ENCODE data around the gene COL27A1.
A peak's percentile ranks its signal among the peaks of the same experiment; 100 is the strongest.

The COL27A1 gene

DNA sequence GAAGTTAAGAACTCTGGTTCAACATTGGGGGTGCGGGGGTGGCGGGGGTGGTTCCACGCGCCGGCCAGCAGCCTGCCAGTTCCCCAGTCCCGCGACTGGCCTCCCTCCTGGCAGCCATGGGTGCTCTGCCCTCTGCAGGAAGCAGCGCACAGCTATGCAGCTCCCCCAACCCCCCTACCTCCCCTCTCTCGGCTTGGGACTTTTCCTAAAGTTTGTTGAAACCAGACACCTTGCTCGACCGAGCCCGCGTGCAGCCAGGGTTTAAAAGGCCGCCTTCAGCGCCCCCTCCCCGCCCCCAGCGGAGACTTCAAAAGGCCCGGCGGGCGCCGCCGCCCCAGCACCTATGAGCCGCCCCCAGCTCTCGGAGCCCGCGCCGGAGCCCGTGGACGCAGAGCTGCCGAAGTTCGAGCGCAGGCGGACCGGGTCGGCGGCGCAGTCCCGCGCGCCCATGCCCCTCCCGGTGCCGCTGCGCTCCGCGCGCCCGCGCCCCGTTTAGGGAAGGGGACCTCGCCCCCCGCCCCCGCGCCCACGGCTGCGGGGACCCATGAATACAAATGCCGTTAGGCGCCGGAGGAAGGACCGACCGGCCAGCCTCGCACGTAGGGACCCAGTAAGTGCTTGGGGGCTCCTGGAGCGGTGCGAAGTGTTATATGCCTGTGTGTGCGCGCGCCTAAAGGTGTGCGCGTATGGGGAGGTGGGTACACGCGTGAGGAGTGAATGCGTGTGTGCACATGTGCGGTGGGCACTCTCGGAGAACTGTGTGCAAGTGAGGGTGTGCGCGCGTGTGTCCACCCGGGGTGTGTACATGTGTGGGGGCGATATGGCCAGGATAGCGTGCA is 1.4 kb upstream of the COL27A1 start:
- H3K27me3 ChIP-seq, result peaks cover 31 to 42% (median 39%) of the 10 kb centered on the region in 11 experiments
- H3K4me3 ChIP-seq, result peak overlapping the region; percentile 38 to 96 (median 52)
- H3K4me2 ChIP-seq, result peak overlapping the region; percentile 86 to 97 (median 91)
- peaks cover 17 to 44% (median 42%) of the 10 kb centered on the region in 10 experiments for H3K4me1 ChIP-seq
- peak overlapping the region in 3 of 11 experiments; percentile 19 to 52 (median 38); a peak in 5 of 22 replicates for H3K9ac ChIP-seq
- no peak overlapping the region for H3K27ac ChIP-seq
- no peaks in the 10 kb centered on the region for H3K9me3 ChIP-seq (replicated peaks in 1 of 11)
- TF ChIP-seq Cebpa-rat (IDR thresholded peaks at IDR 0.05), result no peak
- H3K36me3 ChIP-seq, result peaks cover 0 to 16% (median 4%) of the 10 kb centered on the region in 11 experiments; a peak in 5 of 22 replicates
- H4K20me1 ChIP-seq, result peaks cover 4 to 48% (median 39%) of the 10 kb centered on the region in 11 experiments; a peak in 21 of 22 replicates

DNA sequence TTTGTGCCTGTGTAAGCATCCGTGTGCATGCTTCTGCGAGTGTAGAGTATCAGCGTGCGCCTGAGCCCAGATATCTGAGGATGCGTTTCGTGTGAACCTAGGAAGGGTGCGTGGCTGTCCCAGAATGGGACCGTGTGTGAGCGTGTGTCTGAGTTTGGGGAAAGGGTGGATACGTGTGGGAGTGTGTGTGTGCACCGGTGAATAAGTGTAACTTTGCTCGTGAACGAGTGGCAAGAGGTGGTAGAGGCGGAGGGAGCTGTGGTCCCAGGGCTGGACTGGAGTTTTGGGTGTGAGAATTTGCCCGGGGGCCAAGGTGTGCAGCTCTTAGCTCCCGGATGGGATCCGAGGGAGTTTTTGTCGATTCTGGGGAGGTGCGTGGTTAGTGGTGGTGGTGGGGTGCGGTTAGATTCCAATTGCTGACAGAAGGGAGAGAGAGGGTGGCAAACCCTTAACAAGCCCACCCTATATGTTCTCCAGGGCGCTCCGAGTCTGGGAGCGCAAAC is 686 bp upstream of the COL27A1 start:
- H3K9me3 ChIP-seq (replicated peaks in 1 of 11), result no peaks in the 10 kb centered on the region
- peaks cover 31 to 42% (median 39%) of the 10 kb centered on the region in 11 experiments for H3K27me3 ChIP-seq
- peak overlapping the region; percentile 86 to 96 (median 92); a peak in 19 of 20 replicates for H3K4me3 ChIP-seq
- H4K20me1 ChIP-seq, result peaks cover 4 to 55% (median 45%) of the 10 kb centered on the region in 11 experiments; a peak in 21 of 22 replicates
- TF ChIP-seq Cebpa-rat (IDR thresholded peaks at IDR 0.05), result no peak
- H3K4me1 ChIP-seq, result peaks cover 17 to 50% (median 49%) of the 10 kb centered on the region in 10 experiments
- peaks cover 0 to 20% (median 4%) of the 10 kb centered on the region in 11 experiments; a peak in 9 of 22 replicates for H3K36me3 ChIP-seq
- H3K4me2 ChIP-seq, result peak overlapping the region; percentile 86 to 97 (median 91)
- peak overlapping the region in 5 of 11 experiments; percentile 15 to 93 (median 90); a peak in 6 of 22 replicates for H3K9ac ChIP-seq
- no peak overlapping the region for H3K27ac ChIP-seq

DNA sequence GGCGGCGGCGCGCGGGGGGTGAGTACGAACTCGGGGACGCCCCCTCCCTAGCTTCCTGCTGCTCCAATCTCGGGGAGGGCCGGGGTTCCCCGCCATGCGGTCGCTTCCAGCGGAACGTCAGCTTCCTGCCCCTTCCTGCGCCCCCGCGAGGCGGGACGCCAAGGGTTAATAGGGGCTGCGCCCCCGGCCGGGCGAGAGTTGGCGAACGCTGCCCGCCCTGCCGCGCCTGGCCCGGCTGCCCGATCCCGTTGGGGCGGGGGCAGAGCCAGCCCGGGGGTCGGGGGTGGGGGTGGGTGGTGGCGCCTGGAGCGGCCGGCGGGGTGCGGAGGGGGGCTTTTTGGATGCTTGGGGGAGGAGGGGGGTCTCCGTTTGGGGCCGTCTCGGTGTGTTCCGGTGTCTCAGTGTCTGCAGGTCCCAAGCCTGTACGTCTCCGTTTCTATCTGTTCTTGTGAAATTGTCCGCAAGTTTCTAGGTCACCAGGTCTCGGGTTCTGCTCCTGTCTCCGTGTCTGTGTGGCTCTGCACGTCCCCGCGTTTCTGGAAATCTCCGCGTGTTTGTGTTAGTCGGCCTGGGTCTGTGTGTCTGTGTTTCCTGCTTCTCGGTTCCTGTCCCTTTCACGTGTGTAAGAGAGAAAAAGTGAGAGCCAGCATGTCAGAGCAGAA is 789 bp downstream of the COL27A1 start:
- Histone ChIP-seq H3K9ac (peak overlapping the region; percentile 83 to 95 (median 89)), H3K4me2 (peak overlapping the region; percentile 86 to 97 (median 96)), H3K9me3 (replicated peaks in 1 of 11) (no peaks in the 10 kb centered on the region), H3K27ac (peak overlapping the region; percentile 56 to 92 (median 84); a peak in 21 of 22 replicates), H3K27me3 (peaks cover 31 to 40% (median 39%) of the 10 kb centered on the region in 11 experiments), H3K4me1 (peaks cover 17 to 65% (median 61%) of the 10 kb centered on the region in 10 experiments), H4K20me1 (peaks cover 4 to 69% (median 59%) of the 10 kb centered on the region in 11 experiments; a peak in 21 of 22 replicates), H3K36me3 (peaks cover 0 to 28% (median 4%) of the 10 kb centered on the region in 11 experiments; a peak in 9 of 22 replicates), H3K4me3 (peak overlapping the region; percentile 86 to 96 (median 92))
- no peak for TF ChIP-seq Cebpa-rat (IDR thresholded peaks at IDR 0.05)

DNA sequence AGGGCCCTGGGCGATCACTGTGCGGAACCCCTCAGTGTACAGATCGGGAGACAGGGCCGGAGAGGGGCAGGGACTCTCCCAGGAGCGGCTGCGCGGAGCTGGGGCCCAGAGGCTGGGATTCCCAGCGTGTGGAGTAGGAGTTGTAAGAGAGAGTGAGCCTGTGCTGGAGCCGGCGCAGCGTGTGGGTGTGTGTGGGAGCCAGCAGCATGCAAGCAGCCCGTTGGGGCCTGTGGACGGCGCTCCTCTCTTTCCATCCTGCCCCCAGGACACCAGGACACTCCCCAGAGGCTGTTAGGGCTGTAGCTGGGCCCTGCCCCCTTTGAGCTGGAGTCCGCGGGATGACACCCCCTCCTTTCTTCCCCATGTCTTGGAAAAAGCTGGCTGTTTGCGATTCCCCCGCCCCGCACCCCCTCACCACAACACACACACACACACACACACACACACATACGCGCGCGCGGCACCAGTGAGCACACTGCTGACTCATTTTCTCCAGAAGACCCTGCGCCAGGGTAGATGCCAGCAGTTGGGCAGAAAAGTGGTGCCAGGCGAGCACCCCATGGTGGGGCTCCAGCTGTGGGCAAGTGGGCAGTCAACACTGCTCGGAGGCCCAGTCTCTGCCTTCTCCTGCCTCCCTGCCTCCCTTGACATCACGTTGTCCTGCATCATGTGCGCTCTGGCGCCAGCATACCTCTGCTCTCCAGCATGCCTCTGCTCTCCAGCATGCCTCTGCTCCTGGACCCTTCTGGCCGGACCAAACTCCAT is 1.5 kb downstream of the COL27A1 start:
- H3K27ac ChIP-seq, result peak overlapping the region in 9 of 11 experiments; percentile 42 to 92 (median 79); a peak in 17 of 22 replicates
- peak overlapping the region; percentile 86 to 97 (median 96) for H3K4me2 ChIP-seq

DNA sequence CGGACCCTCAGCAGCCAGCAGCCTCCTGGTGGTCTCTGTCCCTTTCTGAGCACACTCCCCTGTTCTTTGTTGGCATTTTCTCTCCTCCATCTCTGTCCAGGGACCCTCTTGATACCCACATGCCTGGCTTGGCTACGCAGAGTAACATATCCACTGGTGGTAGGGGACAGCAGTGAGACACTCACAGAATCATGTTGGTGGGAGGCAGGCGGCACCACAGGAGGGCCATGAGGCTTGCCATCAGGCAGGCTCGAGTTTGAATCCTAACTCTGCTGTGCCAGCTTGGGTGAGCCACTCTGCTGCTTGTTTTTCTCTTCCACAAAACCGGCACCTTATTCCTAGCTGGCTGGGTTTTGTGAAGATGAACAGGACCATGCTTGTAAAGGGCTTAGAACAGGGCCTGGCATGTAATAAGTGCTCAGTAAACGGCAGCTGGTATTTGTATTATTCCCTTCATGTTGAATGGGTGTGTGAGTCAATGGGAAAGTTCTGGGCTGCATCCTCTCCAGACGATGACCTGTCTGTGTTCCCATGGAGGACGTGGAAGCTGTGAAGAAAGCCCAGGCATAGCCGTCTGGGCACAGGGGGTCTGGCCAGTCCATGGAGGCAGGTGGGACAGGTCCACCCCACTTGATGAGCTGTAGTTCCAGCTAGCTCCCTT is 2.3 kb downstream of the COL27A1 start:
- peak overlapping the region in 7 of 10 experiments; percentile 86 to 96 (median 91); a peak in 12 of 20 replicates for H3K4me3 ChIP-seq
- H4K20me1 ChIP-seq, result peaks cover 4 to 85% (median 75%) of the 10 kb centered on the region in 11 experiments; a peak in 21 of 22 replicates
- H3K27ac ChIP-seq, result peak overlapping the region in 4 of 11 experiments; percentile 79 to 92 (median 90); a peak in 7 of 22 replicates
- no peaks in the 10 kb centered on the region for H3K9me3 ChIP-seq (replicated peaks in 1 of 11)
- peaks cover 25 to 80% (median 76%) of the 10 kb centered on the region in 10 experiments for H3K4me1 ChIP-seq
- H3K36me3 ChIP-seq, result peaks cover 0 to 32% (median 4%) of the 10 kb centered on the region in 11 experiments; a peak in 10 of 22 replicates
- peak overlapping the region in 10 of 11 experiments; percentile 86 to 97 (median 96); a peak in 19 of 22 replicates for H3K4me2 ChIP-seq
- peaks cover 24 to 26% (median 25%) of the 10 kb centered on the region in 11 experiments for H3K27me3 ChIP-seq
- H3K9ac ChIP-seq, result peak overlapping the region in 6 of 11 experiments; percentile 83 to 95 (median 91); a peak in 12 of 22 replicates
- no peak for TF ChIP-seq Cebpa-rat (IDR thresholded peaks at IDR 0.05)

More for the DNA sequence above, 1.5 kb downstream of the COL27A1 start:
- Histone ChIP-seq H3K9me3 (replicated peaks in 1 of 11) (no peaks in the 10 kb centered on the region), H3K36me3 (peaks cover 0 to 28% (median 4%) of the 10 kb centered on the region in 11 experiments; a peak in 9 of 22 replicates), H3K4me1 (peaks cover 17 to 72% (median 68%) of the 10 kb centered on the region in 10 experiments), H3K4me3 (peak overlapping the region; percentile 86 to 96 (median 92)), H3K27me3 (peaks cover 31 to 34% (median 34%) of the 10 kb centered on the region in 11 experiments), H4K20me1 (peaks cover 4 to 76% (median 67%) of the 10 kb centered on the region in 11 experiments; a peak in 21 of 22 replicates), H3K9ac (peak overlapping the region; percentile 51 to 95 (median 88); a peak in 21 of 22 replicates)
- TF ChIP-seq Cebpa-rat (IDR thresholded peaks at IDR 0.05), result no peak

DNA sequence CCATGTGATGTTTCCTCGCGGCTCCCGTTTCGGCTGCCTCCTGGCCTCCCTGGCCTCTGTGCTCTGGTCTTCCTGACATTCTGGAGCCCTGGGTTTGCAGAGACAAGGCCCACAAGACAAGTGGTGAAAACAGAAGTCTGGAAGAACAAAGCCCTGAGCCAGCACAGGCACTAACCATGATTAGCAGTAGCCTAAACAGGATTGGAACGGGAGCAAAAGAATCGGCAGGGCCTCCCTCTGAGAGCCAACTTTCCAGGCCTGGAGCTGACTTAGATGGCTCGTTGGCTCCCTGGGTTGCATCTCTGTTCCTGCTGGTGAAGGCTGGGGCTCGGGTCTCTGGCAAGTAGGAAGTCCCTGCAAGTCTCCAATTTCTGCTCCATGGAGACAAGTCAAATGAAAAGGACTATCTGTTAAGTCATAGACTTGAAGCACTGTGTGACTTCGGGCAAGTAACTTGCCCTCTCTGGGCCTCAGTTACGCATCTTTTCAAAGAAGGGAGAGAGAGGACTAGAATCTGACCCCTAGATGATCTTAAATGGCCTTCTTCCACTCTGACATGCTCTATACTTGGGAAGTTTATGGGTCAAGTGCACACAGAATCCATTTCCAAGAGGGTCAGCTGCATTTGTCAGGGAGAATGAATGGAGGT is 3.3 kb downstream of the COL27A1 start:
- H3K4me1 ChIP-seq, result peaks cover 33 to 88% (median 84%) of the 10 kb centered on the region in 10 experiments
- TF ChIP-seq Cebpa-rat (IDR thresholded peaks at IDR 0.05), result no peak
- peak overlapping the region in 9 of 11 experiments; percentile 87 to 97 (median 97); a peak in 15 of 22 replicates for H3K4me2 ChIP-seq
- peaks cover 0 to 35% (median 4%) of the 10 kb centered on the region in 11 experiments; a peak in 10 of 22 replicates for H3K36me3 ChIP-seq
- no peaks in the 10 kb centered on the region for H3K9me3 ChIP-seq (replicated peaks in 1 of 11)
- H3K4me3 ChIP-seq, result no peak overlapping the region
- peak overlapping the region in 2 of 11 experiments; percentile 92 to 95; a peak in 2 of 22 replicates for H3K9ac ChIP-seq
- no peak overlapping the region for H3K27ac ChIP-seq
- peaks cover 4 to 87% (median 83%) of the 10 kb centered on the region in 11 experiments; a peak in 21 of 22 replicates for H4K20me1 ChIP-seq
- peaks cover 15 to 16% (median 16%) of the 10 kb centered on the region in 11 experiments for H3K27me3 ChIP-seq

DNA sequence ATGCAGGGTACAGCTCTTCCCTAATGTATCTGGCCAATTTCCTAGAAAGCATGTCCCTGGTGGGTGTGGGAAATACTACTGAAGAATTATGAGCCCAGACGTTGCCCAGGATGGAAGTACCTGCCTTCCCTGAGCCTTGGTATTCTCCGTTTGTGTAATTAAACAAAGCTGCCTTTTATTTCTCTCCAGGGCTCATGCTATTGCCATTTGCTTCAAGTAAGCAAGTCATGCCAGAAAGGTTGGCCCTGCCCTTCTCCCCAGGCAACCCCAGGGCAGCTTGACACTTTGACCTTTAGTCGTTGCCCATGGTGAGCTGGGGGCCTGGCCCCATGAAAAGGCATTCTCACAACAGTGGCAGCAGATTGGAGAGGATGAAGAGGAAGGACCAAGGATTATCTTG is 4.4 kb downstream of the COL27A1 start:
- no peak for TF ChIP-seq Cebpa-rat (IDR thresholded peaks at IDR 0.05)
- peaks cover 4 to 88% (median 86%) of the 10 kb centered on the region in 11 experiments; a peak in 21 of 22 replicates for H4K20me1 ChIP-seq
- H3K4me2 ChIP-seq, result peak overlapping the region in 5 of 11 experiments; percentile 0 to 97 (median 83); a peak in 6 of 22 replicates
- peaks cover 0 to 44% (median 11%) of the 10 kb centered on the region in 11 experiments; a peak in 18 of 22 replicates for H3K36me3 ChIP-seq
- H3K9me3 ChIP-seq (replicated peaks in 1 of 11), result no peaks in the 10 kb centered on the region
- peaks cover 27 to 87% (median 82%) of the 10 kb centered on the region in 10 experiments for H3K4me1 ChIP-seq
- no peak overlapping the region for H3K9ac ChIP-seq
- H3K27ac ChIP-seq, result no peak overlapping the region
- H3K4me3 ChIP-seq, result no peak overlapping the region
- peaks cover 4 to 5% (median 5%) of the 10 kb centered on the region in 11 experiments for H3K27me3 ChIP-seq

Measured in BLaER1 treated with 17β-estradiol and CSF1 and Interleukin-3, amounts not matched to agents 10 nM and 100 nM (cell line).